GM12873 (cell line): ENCODE data around the gene NMRK1.

Source experiments
- CTCF ChIP-seq: IDR thresholded peaks from 2 replicates; pipeline ENCODE4 v1.5.1; 2012; ENCODE audit warnings: low read depth, mild to moderate bottlenecking, moderate library complexity, low read length, control low read depth; ENCODE audit not compliant: insufficient read depth; ENCODE audit errors: missing control alignments

The NMRK1 gene

GRCh38 chr9:75054368-75055001 is 33.5 kb downstream of the NMRK1 start:
- no peak for TF ChIP-seq CTCF

- TF ChIP-seq CTCF = no peak
Measured at GRCh38 chr9:75053869-75054268, 34.1 kb downstream of the NMRK1 start.

GRCh38 chr9:75051285-75051684 is 36.7 kb downstream of the NMRK1 start:
- TF ChIP-seq CTCF = no peak

- no peak for TF ChIP-seq CTCF
Measured at GRCh38 chr9:75047506-75047905, 40.4 kb downstream of the NMRK1 start.

GRCh38 chr9:75046725-75047345 is 41.1 kb downstream of the NMRK1 start:
- TF ChIP-seq CTCF = no peak

- TF ChIP-seq CTCF = no peak
Measured at GRCh38 chr9:75041041-75041440, 46.9 kb downstream of the NMRK1 start.

GRCh38 chr9:75039801-75040200 is 48.2 kb downstream of the NMRK1 start:
- no peak for TF ChIP-seq CTCF

GRCh38 chr9:75039009-75039408 is 48.9 kb downstream of the NMRK1 start:
- no peak for TF ChIP-seq CTCF
